Measurements from ENCODE around the gene ZNF414. TPM values are rescaled to one million over a fixed set of nuclear protein-coding genes. Genes with fewer than 3 reads are reported as not detected.

The ZNF414 gene
- total and polyA plus RNA-seq, 9 of the 15 experiments (the other 6 are each of a cell fraction or from before 2014, with no cell fraction given): 0.03 to 27.2 (median 2.2) TPM; not detected in 2

- TF ChIP-seq PRDM10 (IDR thresholded peaks at IDR 0.05; ENCODE audit: partially characterized antibody) (no peak), DMBX1 (CRISPR knock-in tag; IDR thresholded peaks at IDR 0.05; ENCODE audit: borderline replicate concordance) (no peak), ZBED1 (IDR thresholded peaks at IDR 0.05) (no peak), RBM34 (IDR thresholded peaks at IDR 0.05; ENCODE audit: borderline replicate concordance, insufficient read depth, low read length) (no peak), MXI1 (IDR thresholded peaks at IDR 0.05; ENCODE audit: low read depth, low read length) (no peak), ZFP36 (IDR thresholded peaks at IDR 0.05; ENCODE audit: low read depth, low read length, partially characterized antibody) (no peak), HNRNPUL1 (IDR thresholded peaks at IDR 0.05; ENCODE audit: low read length) (no peak), NRF1 (conservative IDR thresholded peaks at IDR 0.05 in 1 of 2, IDR thresholded peaks at IDR 0.05 in 1 of 2) (no peak)
These were observed 40.1 kb downstream of the ZNF414 start (continued) for GRCh38 chr19:8473648-8474476.

All from K562 (cell line).